Mucosa of descending colon (tissue), 3 donors: Measurements from ENCODE around the gene TSPAN18. TPM values are rescaled to one million over a fixed set of nuclear protein-coding genes. Genes with fewer than 3 reads are reported as not detected.

Source experiments
- ATAC-seq: fragments of 200-7000 bp; cut with Tn5 transposase; one replicate; pipeline ENCODE4 v1.9.1; 2020; ENCODE audit warnings: mild to moderate bottlenecking, moderate library complexity
- DNase-seq, 3 donors: peaks; one replicate each; pipeline ENCODE4 v3.0.0-alpha.2; 2020
- H3K36me3 ChIP-seq: fragments of 200-600 bp; one replicate; pipeline ENCODE4 v1.8.0; 2021; ENCODE audit warnings: low read depth, mild to moderate bottlenecking
- H3K4me1 ChIP-seq: fragments of 200-600 bp; one replicate; pipeline ENCODE4 v1.8.0; 2021; ENCODE audit warnings: low read depth, mild to moderate bottlenecking
- H3K4me3 ChIP-seq: fragments of 200-600 bp; one replicate; pipeline ENCODE4 v1.8.0; 2021; ENCODE audit warnings: mild to moderate bottlenecking
- H3K9me3 ChIP-seq: fragments of 200-600 bp; one replicate; pipeline ENCODE4 v1.8.0; 2021; ENCODE audit warnings: mild to moderate bottlenecking
- CTCF ChIP-seq: fragments of 200-600 bp; IDR thresholded peaks from one replicate; pipeline ENCODE4 v1.8.0; 2022; ENCODE audit warnings: antibody characterized with exemption, mild to moderate bottlenecking
- intact Hi-C, 2 donors: fragments of 100-400 bp; cut with DNase I in 1 of 2; cut with micrococcal nuclease in 1 of 2; formaldehyde crosslinking; loops; one replicate each; pipeline versions ENCODE4 v1.11.0 to v1.11.1; 2022; cut with DNase I, micrococcal nuclease
- total RNA-seq, 3 donors: library from RNA; stranded (reverse); fragmentation: NEBNext Ultra II Directional in 2 of 3; extraction: Animal tissue kit (Norgen Biotek cat#: 25700) in 2 of 3; gene quantifications; one replicate each; pipeline versions ENCODE4 v1.2.1 to v1.2.4, GENCODE V29; 2021 to 2023
- donor health status: DM: no; HTN: no; CAD: no; lungs with moderate emphysema.
- donor health status: DM: no; HTN: no; CAD: no.
- donor health status: DM: no; HTN: yes; CAD: no.

The TSPAN18 gene
- total RNA-seq, 3 donors from 2014 or later, result 3.6 to 63.2 (median 8.5) TPM

GRCh38 chr11:44779736-44780520 is 53.2 kb downstream of the TSPAN18 start:
- Histone ChIP-seq H3K4me3 (no peak overlapping the region), H3K9me3 (no peaks in the 10 kb centered on the region), H3K4me1 (no peaks in the 10 kb centered on the region), H3K36me3 (no peaks in the 10 kb centered on the region)
- ATAC-seq (no peak), DNase-seq (no peak)
- no peak for TF ChIP-seq CTCF
- intact Hi-C loops, result no loop called here

GRCh38 chr11:44780940-44781631 is 54.3 kb downstream of the TSPAN18 start:
- no peaks in the 10 kb centered on the region for H3K36me3 ChIP-seq
- DNase-seq, result no peak
- intact Hi-C loops, result no loop called here
- no peak for ATAC-seq
- no peak overlapping the region for H3K4me3 ChIP-seq
- no peaks in the 10 kb centered on the region for H3K9me3 ChIP-seq
- H3K4me1 ChIP-seq, result no peaks in the 10 kb centered on the region
- TF ChIP-seq CTCF, result no peak

GRCh38 chr11:44781655-44782054 is 54.9 kb downstream of the TSPAN18 start:
- no peak overlapping the region for H3K4me3 ChIP-seq
- DNase-seq (no peak), ATAC-seq (no peak)
- intact Hi-C loops, result no loop called here
- TF ChIP-seq CTCF, result no peak
- H3K9me3 ChIP-seq, result no peaks in the 10 kb centered on the region
- no peaks in the 10 kb centered on the region for H3K36me3 ChIP-seq
- H3K4me1 ChIP-seq, result no peaks in the 10 kb centered on the region

DNA sequence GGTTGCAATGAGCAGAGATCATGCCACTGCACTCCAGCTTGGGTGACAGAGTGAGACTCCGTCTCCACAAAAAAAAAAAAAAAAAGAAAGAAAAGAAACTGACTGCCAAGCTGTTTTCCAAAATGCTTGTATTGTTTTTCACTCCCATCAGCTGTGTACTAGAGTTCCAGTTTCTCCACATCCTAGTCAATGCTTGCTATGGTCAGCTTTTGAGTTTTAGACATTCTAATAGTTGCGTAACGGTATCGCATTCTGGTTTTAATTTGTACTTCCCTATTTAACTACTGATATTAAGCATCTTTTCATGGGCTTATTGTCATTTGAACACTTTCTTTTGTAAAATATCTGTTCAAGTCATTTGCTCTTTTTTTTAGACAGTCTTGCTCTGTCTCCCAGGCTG is 55.7 kb downstream of the TSPAN18 start:
- Histone ChIP-seq H3K4me1 (no peaks in the 10 kb centered on the region), H3K4me3 (no peak overlapping the region), H3K36me3 (no peaks in the 10 kb centered on the region), H3K9me3 (no peaks in the 10 kb centered on the region)
- no peak for TF ChIP-seq CTCF
- ATAC-seq (no peak), DNase-seq (no peak)
- intact Hi-C loops, result no loop called here

DNA sequence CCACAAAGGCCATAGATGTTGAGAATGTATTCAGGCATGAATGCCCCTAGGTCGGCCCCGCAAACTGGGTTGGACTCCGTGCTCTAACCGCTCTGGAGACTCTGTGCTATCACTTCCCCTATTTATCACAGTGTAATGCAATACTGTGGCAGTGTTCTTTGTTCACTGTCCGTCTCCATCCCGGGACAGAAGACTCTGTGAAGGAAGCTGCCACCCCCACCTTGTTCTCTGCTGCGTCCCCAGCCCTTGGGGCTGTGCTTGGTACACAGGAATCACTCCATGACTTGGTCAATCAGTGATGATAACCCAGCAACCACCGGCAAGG is 57.6 kb downstream of the TSPAN18 start:
- TF ChIP-seq CTCF, result no peak
- no peaks in the 10 kb centered on the region for H3K9me3 ChIP-seq
- intact Hi-C loops, result no loop called here
- no peaks in the 10 kb centered on the region for H3K36me3 ChIP-seq
- no peak for ATAC-seq
- H3K4me1 ChIP-seq, result no peaks in the 10 kb centered on the region
- H3K4me3 ChIP-seq, result no peak overlapping the region
- DNase-seq, result no peak
